A204.1 (cell line): ENCODE data around the gene KCNAB3.

Source experiments
- FAIRE-seq: peaks from 2 replicates; lab custom pipeline; 2012; peaks lifted over from hg19 to GRCh38; lab: Jason Lieb, UNC

The KCNAB3 gene

DNA sequence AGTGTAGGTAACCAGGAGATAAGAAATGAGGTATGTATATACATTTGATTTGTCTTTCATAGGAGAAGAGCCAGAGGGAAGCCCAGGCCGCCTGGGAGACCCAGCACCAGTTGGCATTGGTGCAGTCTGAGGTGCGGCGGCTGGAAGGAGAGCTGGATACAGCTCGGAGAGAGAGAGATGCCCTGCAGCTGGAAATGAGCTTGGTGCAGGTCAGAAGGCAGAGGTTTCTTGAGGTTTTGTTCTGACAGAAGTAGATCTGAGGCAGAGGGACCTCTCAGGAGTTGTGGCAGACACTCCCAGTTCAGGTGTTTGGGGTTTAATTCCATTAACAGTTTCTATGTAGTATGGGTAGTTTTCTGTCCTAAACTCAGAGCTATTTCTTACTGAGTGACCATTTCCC, 10.4 kb upstream of the KCNAB3 start:
- no peak for FAIRE-seq

DNA sequence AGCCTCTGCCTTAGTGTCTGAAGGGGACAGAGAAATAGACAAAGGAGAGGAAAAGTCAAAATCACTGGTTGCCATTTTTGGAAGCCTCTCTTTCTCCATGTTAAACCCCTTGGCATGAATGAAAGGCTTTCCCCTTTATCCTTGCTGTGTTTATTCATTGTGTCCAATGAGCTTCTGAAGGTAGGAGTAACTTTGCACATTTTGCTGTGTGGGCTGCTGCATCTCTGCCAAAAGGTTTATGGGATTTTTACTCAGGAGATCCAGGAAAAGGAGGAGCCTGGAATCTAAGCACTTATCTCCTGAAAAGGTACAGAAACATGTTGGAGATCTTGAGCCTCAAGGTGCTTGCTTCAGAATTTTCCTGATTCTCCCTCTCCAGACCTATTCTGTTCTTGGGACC, 6.2 kb upstream of the KCNAB3 start:
- FAIRE-seq, result no peak

DNA sequence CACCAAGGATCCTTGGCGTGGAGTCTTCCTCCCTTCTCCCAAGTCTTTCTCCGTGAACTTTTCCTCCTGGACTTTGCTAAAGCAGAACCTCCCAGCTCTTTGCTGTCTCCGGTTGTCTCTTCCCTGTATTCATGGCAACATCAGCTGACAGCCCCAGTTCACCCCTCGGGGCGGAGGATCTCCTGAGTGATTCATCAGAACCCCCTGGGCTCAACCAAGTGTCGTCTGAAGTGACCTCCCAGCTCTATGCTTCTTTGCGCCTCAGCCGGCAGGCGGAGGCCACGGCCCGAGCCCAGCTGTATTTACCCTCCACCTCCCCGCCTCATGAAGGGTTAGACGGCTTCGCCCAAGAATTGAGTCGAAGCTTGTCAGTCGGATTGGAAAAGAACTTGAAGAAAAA, 3.3 kb upstream of the KCNAB3 start:
- no peak for FAIRE-seq

DNA sequence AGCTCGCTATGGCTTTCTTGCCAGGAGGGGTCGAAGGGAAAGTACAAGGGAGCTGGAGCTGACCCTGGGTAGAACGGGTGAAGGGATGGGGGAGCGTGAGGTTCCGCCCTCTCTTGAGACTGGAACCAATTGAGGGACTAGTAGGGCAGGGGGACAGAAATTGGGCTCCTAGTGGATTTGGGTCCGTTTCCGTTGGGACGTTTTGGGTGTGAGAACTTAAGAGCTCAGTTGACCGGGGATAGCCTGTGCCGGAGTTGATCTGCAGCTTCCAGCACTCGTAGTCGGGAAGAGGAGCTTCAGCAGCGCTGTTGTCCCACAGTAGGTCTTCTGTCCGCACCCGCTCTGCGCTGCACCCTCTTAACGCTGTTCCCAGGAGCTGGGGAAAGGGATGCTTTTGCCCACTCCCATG, 2.8 kb upstream of the KCNAB3 start:
- no peak for FAIRE-seq

DNA sequence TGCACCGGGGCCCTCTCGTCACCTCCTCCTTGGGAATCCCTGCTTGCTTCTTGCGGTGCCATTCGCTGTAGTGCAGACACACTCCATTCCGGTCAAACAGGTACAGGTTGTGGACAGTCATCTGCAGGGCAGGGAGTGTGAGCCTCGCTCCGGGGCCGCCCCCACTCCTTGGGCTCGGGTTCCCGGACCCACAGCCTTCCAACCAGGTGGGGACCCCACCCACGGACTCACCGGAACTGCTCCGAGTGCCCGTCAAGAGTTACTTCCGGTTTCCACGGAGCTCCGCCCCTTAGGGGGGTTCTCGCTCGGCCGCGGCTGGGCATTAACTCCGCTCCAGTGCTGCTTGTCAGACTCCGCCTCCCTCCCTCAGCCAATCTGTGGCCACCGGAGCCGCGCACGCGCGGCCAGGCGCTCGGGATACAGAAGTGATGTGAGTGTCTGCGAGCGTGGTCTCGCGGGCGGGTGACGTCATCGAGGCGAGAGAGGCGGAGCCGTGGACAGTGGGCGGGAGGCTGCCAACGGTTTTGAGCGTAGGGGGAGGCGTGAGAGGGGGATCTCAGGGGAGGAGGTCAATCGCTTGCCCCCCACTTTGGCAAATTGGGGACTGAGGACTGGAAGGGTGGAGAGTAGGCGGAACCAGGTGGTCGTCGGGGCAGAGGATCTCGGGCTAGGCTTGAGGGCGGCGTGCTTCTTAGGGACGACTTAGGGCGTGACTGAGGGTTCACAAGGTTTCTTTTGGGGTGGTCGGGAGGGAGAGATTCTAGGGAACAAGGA, 2.2 kb upstream of the KCNAB3 start, which contains the start of the genes CNTROB and TRAPPC1:
TSS of gene CNTROB (plus strand) at position 498 of the 774 bp plus-strand sequence. CDS start 874 bp downstream, outside the sequence.
TSS of gene TRAPPC1 (minus strand) at position 238 of the 774 bp plus-strand sequence. CDS start at position 121, 117 bp downstream.
- peak; percentile 98 for FAIRE-seq

DNA sequence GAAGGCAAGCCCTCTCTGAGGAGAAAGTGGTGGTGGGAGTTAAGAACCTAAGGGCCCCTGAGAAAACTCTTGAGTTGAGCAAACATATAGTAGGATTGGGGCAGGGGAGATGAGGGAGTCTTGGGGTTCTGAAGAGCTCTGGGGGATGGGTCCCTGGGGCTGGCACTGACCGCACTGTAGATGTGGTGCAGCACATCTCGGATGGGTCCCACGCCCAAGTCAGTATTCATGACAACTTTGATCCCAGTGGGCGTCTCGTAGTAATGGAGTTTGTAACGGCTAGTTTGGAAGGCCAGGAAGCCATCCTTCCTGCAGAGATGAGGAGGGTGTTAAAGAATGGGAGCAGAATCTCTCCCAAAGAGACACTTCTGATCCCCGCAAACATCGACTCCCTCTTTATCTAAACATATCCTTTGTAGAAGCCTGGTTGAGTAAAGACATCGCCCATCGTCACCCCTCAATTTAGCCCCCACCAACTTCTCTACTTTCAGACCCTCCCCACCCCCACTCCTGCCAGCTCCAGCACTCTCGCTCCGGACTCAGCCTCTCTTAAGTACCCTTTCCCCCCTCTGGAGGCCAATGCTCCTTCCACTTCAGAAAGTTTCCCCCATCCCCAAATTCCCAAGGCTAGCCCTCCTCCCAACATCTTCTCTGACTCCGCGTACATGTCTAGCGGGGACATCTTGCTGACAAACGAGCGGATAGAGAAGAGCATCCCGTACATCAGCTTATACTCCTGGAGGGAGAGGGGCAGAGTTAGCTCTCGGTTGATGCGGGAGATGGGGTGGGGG, 1.4 kb upstream of the KCNAB3 start:
- FAIRE-seq, result no peak

DNA sequence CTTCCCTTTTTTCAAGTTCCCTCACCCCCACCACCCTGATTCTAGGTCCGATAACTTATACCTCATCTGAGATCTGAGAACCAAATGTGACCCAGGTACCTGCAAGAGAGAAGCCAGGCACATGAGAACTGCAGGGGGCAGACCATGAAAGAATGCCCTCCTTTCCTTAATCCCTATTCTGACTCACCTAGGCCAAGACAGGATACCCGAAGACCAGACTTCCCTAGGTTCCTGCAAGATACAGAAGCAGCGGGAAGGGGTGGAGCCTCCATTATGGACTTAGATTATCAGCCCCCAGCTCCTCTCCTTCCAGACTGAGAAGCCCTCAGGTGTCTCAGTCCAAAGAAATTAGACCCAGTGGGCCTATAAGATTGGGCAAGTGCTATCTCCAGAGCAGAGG, 2.1 kb downstream of the KCNAB3 start:
- FAIRE-seq, result no peak

DNA sequence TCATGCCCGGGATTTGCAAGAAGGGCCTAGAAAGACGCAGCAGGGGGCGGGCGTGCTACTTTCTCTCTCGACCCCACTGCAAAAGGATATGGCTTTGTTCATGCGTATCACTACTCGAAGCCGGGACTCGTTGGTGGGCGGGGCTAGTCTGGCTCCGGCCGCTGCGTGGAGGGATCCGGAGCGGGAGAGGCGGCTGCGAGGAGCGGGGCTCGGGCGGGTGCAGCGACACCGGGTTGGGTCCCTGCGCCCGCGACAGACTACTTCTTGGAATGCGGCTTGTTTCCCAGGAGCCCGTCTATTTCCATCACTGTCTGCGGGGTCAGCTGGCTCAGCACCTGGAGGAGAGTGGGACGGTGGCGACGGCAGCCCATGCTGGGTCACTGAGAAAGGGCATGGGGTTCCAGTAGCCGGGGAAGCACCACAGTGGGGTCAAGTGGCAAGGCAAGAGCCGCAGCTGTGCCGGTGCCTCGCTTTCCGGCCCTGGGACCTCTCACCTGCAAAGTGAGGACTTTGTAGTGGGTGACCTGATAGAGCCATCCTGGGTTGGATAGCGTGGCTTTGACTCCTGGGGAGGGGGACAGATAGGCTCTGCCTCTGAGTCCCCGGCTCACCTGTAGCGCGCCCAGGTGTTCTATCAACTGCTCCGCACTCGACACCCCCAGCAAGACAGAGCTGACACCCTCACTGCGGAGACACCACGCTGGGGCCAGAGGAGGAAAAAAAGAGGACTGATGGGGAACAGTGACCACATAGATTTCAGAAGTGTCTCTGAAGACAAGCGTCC, 6.6 kb downstream of the KCNAB3 start:
- FAIRE-seq, result no peak

DNA sequence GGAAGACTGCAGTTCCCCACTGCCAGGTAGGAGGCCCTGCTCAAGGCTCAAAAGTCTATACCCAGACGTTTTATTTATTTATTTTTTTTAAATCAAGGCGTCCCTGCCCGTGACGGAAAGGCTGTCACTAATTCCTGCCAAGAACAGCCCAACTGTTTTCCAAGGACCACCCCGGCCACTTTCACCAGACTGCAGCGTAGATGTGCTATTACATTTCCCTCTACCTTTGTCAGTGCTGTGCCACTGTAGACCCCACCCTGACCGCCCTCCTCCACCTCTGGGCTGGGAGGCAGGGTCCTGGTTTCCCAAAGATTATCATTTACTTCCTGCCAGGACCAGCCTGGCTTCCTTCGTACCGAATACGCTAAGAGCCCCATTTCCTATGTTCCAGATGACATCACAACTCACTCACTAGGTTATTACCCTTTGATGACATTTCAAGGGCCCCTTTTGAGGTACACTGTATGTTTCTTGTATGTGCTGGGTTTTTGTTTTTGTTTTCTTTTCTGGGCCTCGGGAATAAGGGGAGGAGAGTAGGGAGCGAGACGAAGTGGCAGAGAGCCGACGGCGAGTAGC, 7.3 kb downstream of the KCNAB3 start:
- no peak for FAIRE-seq

DNA sequence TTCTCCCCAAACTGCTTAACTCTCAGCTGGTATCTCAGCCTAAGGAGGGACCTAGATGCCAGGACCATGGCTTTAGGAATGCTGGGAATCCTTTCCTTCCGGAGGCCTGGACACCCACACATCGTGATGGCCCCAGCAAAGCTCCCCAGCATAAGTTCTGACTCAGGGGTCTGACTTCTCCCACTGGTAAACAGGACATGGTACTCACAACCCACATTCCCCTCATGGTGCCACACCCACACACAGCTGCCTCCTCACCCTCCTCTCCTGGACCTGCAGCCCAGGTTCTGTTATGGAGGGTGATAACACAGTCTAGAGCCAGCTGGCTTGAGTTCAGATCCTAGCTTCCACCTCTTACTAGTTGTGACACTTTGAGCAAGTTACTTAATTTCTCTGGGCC, 12.8 kb downstream of the KCNAB3 start:
- no peak for FAIRE-seq

DNA sequence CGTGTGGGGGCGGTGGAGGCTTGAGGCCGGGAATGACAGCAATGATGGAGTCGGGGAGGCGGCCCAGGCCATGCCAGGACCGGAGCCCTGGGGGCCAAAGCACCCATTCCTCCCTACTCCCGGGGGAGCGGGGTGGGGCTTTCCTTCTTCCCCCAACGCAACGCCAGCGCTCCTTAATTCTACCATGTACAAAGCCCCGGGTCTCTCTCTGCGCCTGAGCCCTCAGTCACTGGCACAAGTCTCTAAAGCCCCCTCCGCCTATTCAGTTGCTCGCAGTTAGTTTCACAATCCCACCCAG, 13.3 kb downstream of the KCNAB3 start:
- no peak for FAIRE-seq

DNA sequence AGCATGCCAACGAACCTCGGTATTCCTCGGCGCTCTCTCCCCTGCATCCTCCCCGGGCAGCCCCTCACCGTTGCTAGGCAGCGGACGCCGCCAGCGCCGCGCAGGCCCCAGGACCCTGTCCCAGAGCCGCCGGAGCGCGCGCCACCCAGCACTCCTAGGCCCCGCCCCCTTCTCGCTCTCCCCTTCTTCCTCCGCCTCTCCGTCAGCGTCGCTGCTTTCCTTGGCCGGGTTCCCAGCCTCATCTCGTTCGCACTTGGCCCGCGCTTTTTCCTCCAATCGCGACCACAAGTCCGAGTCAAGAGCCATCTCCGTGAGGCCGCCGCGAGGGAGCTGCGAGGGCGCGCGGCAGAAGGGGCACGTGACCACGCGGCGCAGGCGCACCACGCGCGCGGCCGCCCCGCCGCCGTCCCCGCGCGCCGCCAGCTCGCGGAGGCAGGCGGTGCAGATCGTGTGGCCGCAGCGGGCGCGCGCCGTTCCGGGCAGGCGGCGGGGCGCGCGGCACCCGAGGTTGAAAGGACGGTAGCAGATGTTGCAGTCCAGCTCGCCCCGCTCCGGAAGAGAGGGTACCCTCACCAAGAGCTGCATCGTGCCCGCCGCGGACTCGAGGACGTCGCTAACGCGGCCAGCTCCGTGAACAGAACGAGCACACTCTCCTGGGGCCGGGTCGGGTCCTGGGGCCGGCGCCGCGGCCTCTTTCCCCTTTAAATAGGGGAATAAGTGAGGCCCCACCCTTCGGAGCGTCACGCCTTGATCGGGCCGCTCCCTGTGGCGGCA, 13.9 kb downstream of the KCNAB3 start, which contains the start of gene RNF227:
TSS of gene RNF227 (minus strand) at position 679 of the 774 bp plus-strand sequence. CDS start at position 585, 94 bp downstream.
- FAIRE-seq, result no peak

DNA sequence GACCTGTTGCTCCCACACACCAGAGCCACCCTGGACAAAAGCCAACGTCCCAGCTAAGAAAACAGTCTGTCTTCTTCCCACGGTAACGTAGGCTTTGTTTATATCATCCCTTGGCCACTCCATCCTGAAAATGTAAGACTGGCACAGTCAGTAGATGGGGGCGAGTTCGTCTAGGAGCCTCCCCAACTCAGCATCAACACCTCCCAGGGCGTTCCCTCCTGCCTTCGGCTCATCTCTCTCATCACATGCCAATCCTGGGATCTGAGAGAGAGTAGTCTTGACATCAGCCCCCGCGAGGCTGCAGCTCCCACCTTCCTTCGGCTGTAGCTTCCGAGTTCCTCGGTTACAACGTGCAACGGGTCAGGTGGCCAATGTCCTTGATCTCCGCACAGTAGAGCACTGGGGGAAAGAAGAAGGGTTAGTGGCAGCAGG, 14.5 kb downstream of the KCNAB3 start:
- FAIRE-seq, result no peak

DNA sequence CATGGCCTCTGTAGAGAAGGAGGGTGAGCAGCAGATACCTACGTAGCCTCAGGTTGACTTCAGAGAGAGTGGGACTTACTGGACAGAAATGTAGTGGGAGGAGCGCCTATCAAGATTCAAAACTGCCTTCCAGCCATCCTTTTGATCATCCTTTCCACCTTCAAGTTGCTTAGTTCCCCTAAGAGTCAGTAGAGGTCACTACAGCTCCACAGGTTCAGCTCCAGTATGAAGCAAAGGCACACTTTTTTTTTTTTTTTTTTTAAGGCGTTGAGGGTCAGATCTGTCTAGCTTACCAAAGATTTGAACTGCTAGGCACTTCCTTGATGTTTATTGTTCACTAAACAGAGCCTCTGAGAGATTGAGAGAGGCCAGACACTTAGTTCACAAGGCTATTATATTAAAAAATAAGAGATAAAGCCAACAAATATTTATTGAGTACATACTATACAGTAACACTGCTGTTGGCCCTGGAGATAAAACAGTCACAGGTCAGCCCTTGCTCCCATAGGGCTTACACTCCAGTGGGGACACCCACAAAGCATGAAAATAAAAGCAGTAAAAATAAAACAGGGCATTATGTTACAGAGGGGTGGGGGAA, 16.6 kb downstream of the KCNAB3 start:
- FAIRE-seq, result peak; percentile 93

DNA sequence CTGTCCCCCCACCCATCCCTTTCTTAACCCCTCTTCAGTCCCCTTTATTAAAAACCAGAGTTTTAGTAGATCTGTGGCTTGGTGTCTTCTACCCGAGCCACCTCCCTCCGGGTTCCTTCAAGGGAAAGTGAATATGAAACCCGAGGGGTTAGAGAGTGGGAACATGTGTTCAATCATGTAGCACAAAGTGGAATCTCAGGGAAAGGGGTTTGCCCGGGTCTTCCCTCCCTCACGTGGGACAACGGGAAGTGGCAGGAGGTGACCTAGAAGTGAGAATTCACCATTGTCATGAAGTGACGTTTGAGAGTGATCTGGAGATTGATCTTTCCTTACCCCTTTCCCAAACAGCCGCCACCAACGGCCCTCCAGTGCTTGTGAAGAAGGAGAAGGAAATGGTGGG, 18.5 kb downstream of the KCNAB3 start:
- no peak for FAIRE-seq

DNA sequence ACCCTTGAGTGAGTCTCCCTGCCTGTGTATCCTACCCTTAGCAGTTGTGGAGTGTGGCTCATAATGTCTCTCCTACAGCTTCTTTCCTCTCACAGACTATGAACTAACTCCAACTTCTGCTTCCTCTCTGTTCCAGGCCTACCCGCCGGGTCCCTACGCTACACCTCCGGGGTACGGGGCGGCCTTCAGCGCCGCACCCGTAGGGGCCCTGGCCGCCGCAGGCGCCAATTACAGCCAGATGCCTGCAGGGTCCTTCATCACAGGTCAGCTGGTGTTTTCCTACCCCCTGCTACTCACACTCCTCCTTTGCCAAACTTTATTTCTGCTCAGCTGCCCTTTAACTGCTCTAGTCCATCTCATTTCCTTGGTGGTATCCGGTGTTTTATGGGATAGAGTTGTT, 18.9 kb downstream of the KCNAB3 start:
- no peak for FAIRE-seq

DNA sequence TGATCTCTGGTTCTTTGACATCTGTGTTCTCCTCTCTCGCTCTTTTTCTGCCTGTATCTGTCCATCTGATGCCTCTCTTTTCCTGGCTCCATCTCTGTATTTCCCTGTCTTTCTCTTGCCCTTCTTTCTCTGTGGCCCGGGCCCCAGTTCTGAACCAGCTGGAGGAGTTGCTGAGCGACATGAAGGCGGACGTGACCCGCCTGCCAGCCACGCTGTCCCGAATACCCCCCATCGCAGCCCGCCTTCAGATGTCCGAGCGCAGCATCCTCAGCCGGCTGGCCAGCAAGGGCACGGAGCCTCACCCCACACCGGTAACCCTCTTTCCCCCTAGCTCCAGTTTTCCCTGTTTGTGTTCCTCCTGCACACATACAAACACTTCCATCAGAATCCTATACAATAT, 19.4 kb downstream of the KCNAB3 start:
- FAIRE-seq, result no peak

DNA sequence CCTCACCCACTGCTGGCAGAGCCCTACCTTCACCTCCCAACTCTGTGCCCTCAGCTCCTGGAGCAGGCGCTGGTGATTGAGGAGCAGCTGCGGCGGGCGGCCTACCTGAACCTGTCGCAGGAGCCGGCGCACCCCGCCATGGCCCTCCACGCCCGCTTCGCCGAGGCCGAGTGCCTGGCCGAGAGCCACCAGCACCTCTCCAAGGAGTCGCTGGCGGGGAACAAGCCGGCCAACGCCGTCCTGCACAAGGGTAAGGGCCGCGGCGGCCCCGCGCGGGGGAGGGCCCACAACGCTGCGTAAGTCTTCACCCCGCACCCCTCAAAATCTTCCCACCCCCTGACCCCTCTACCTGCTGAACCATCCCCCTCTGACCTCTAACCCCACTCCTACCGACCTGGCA, 20.6 kb downstream of the KCNAB3 start:
- no peak for FAIRE-seq

DNA sequence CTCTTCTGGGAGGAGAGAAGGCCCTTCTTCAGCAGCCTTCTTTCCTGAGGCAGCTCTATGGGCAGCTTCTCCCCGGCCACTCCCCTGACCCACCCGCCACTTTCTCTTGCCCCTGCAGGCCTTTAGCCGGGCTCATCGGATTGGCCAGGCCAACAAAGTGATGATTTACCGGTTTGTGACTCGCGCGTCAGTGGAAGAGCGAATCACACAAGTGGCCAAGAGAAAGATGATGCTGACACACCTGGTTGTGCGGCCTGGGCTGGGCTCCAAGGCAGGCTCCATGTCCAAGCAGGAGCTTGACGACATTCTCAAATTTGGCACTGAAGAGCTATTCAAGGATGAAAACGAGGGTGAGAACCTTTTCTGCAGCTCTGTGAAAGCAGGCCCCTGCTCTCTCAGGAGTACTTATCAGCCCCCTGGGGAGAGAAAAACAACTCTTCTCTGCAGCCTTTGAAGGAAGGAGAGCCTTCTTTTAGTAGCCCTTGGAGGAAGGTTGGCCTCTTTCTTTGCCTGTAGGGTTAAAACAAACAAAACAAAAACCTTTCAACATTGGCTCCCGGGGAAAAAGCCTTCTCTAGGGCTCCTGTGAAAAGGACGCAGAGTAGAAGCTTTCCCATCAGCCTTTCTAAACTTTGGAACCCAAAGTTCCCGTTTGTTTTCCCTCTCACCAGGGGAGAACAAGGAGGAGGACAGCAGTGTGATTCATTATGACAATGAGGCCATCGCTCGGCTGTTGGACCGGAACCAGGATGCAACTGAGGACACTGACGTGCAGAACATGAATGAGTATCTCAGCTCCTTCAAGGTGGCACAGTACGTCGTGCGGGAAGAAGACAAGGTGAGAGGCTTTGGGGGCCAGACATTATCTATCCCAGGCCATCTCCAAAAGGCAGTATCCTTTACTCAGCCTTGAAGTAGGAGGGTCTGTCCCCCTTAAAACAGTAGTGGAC, 26.2 kb downstream of the KCNAB3 start:
- FAIRE-seq, result no peak

DNA sequence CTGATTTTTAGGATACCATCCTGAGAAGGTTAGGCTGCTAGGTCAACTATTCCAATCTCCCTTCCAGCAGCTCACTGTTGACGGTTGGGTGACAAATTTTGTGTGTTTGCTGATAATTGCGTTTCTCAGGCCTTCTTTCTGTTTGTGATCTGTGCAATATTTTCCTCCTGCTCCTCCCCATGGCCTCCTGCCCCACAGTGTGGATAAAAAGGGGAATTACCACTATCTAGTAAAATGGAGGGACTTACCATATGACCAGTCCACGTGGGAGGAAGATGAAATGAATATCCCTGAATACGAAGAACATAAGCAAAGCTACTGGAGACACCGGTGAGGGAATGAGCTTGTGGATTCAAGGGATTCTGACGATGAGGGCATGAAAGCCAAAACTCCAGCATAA, 31.9 kb downstream of the KCNAB3 start:
- FAIRE-seq, result peak; percentile 3
